HEK293 (cell line): ENCODE data around the gene MUC13.

Source experiments
- MEIS1 ChIP-seq: sonication (generic); formaldehyde crosslinking; IDR thresholded peaks from 2 replicates; pipeline ENCODE4 v1.8.1; 2022; ENCODE audit warnings: missing genetic modification reagents, mild to moderate bottlenecking, borderline replicate concordance
- REPIN1 ChIP-seq: fragments of 450-650 bp; formaldehyde crosslinking; IDR thresholded peaks from 2 replicates; pipeline ENCODE4 v1.5.1; 2017; ENCODE audit warnings: missing biosample characterization, missing genetic modification characterization, low read depth
- ZNF133 ChIP-seq: fragments of 450-650 bp; formaldehyde crosslinking; IDR thresholded peaks from 2 replicates; pipeline ENCODE4 v1.5.1; 2016; ENCODE audit warnings: missing biosample characterization, missing genetic modification characterization
- ZNF274 ChIP-seq, 2 experiments: fragments of 200-500 bp in 1 of 2; fragments of 450-650 bp in 1 of 2; sonication (Bioruptor generic) in 1 of 2; formaldehyde crosslinking in 1 of 2; IDR thresholded peaks; 2 replicates each; pipeline versions ENCODE4 v1.5.1 to v1.6.1; 2014 to 2016; ENCODE audit warnings: borderline replicate concordance in 1 of 2, inconsistent platforms in 1 of 2, low read length in 1 of 2, missing biosample characterization in 1 of 2, missing genetic modification characterization in 1 of 2
- ZNF335 ChIP-seq: fragments of 450-650 bp; formaldehyde crosslinking; conservative IDR thresholded peaks from 2 replicates; pipeline ENCODE4 v1.5.1; 2016; ENCODE audit warnings: missing biosample characterization, missing genetic modification characterization
- ZNF341 ChIP-seq: fragments of 450-650 bp; formaldehyde crosslinking; IDR thresholded peaks from 2 replicates; pipeline ENCODE4; 2016; ENCODE audit warnings: low read depth, missing biosample characterization, missing genetic modification characterization
- TF ChIP-seq, protein P1 (sequence below): fragments of 450-650 bp; formaldehyde crosslinking; IDR thresholded peaks from 2 replicates; pipeline ENCODE4 v1.5.1; 2016; ENCODE audit warnings: missing biosample characterization, missing genetic modification characterization

GRCh38 chr3:124919756-124920155, 14.8 kb downstream of the MUC13 start:
- TF ChIP-seq ZNF341 (tag by site-specific recombination) (no peak), ZNF274 (IDR thresholded peaks at IDR 0.05; ENCODE audit: low read length) (no peak), ZNF274 (tag by site-specific recombination; IDR thresholded peaks at IDR 0.05; ENCODE audit: borderline replicate concordance) (no peak), REPIN1 (tag by site-specific recombination) (no peak), MEIS1 (no peak), ZNF133 (tag by site-specific recombination) (no peak), ZNF335 (tag by site-specific recombination) (no peak)
- TF ChIP-seq, protein P1, sequence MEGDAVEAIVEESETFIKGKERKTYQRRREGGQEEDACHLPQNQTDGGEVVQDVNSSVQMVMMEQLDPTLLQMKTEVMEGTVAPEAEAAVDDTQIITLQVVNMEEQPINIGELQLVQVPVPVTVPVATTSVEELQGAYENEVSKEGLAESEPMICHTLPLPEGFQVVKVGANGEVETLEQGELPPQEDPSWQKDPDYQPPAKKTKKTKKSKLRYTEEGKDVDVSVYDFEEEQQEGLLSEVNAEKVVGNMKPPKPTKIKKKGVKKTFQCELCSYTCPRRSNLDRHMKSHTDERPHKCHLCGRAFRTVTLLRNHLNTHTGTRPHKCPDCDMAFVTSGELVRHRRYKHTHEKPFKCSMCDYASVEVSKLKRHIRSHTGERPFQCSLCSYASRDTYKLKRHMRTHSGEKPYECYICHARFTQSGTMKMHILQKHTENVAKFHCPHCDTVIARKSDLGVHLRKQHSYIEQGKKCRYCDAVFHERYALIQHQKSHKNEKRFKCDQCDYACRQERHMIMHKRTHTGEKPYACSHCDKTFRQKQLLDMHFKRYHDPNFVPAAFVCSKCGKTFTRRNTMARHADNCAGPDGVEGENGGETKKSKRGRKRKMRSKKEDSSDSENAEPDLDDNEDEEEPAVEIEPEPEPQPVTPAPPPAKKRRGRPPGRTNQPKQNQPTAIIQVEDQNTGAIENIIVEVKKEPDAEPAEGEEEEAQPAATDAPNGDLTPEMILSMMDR (tag by site-specific recombination) = no peak
